ENCODE measurements around the gene ADGRG3.
"Not testable (repeated sequence)": the region's sequence is repeated elsewhere in the genome, so short reads cannot be mapped to it uniquely, and the experiment has no call there.

Gene ADGRG3

GRCh38 chr16:57668630-57669475, 747 bp downstream of the ADGRG3 start:
- ATAC-seq (ENCODE audit: low read depth) (no peak), DNase-seq (ENCODE audit: low spot score) (no peak)
- TF ChIP-seq, protein P1, sequence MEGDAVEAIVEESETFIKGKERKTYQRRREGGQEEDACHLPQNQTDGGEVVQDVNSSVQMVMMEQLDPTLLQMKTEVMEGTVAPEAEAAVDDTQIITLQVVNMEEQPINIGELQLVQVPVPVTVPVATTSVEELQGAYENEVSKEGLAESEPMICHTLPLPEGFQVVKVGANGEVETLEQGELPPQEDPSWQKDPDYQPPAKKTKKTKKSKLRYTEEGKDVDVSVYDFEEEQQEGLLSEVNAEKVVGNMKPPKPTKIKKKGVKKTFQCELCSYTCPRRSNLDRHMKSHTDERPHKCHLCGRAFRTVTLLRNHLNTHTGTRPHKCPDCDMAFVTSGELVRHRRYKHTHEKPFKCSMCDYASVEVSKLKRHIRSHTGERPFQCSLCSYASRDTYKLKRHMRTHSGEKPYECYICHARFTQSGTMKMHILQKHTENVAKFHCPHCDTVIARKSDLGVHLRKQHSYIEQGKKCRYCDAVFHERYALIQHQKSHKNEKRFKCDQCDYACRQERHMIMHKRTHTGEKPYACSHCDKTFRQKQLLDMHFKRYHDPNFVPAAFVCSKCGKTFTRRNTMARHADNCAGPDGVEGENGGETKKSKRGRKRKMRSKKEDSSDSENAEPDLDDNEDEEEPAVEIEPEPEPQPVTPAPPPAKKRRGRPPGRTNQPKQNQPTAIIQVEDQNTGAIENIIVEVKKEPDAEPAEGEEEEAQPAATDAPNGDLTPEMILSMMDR (IDR thresholded peaks at IDR 0.05; ENCODE audit: poor library complexity, severe bottlenecking), result no peak
- no peaks in the 10 kb centered on the region for H3K27me3 ChIP-seq (ENCODE audit: insufficient read depth, poor library complexity, severe bottlenecking)
- peaks cover 7% of the 10 kb centered on the region for H3K4me1 ChIP-seq (ENCODE audit: insufficient read depth, poor library complexity, severe bottlenecking)
- H3K9me3 ChIP-seq (ENCODE audit: severe bottlenecking), result no peaks in the 10 kb centered on the region
- H3K27ac ChIP-seq (ENCODE audit: poor library complexity, severe bottlenecking), result no peak overlapping the region
- no peak overlapping the region for H3K4me3 ChIP-seq (ENCODE audit: severe bottlenecking)
- H3K36me3 ChIP-seq (ENCODE audit: low read depth), result peaks cover 11% of the 10 kb centered on the region

DNA sequence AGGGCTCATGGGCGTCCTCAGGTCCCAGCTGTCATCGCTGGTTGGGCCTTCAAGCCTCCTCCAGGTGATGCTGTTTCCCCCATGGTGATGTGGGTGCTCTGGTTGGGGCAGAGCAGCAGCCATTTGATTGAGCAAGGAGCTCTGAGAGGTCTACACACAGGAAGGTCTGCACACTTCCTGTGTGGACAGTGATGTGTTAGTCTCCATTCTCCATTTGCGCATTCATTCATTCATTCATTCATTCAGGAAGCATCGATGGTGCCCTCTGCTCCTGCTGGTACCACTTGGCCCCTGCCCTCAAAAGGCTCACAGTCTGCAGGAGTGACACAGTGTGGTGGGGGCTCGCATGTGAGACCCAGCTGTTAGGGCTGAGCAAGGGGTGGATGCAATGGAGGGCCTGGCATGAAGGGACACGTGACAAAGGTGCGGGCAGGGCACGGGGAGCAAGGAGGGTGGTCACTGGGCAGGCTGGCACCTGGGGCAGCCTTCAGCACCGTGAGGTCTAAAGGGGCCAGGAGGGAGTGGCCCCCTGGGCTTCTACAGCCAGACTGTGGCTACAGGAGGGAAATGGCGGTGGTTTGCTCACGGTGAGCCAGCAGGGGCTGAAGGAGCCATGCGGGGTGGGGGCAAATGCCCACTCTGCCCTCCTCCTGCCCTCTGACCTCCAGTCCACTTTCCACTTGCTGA, 1.5 kb downstream of the ADGRG3 start:
- H3K4me3 ChIP-seq (ENCODE audit: severe bottlenecking), result no peak overlapping the region
- TF ChIP-seq, protein P1 (IDR thresholded peaks at IDR 0.05; ENCODE audit: poor library complexity, severe bottlenecking), result no peak
- DNase-seq (ENCODE audit: low spot score), result no peak
- ATAC-seq (ENCODE audit: low read depth), result no peak
- H3K9me3 ChIP-seq (ENCODE audit: severe bottlenecking), result no peaks in the 10 kb centered on the region
- no peak overlapping the region for H3K27ac ChIP-seq (ENCODE audit: poor library complexity, severe bottlenecking)
- peaks cover 7% of the 10 kb centered on the region for H3K4me1 ChIP-seq (ENCODE audit: insufficient read depth, poor library complexity, severe bottlenecking)
- H3K27me3 ChIP-seq (ENCODE audit: insufficient read depth, poor library complexity, severe bottlenecking), result no peaks in the 10 kb centered on the region
- H3K36me3 ChIP-seq (ENCODE audit: low read depth), result peaks cover 5% of the 10 kb centered on the region

DNA sequence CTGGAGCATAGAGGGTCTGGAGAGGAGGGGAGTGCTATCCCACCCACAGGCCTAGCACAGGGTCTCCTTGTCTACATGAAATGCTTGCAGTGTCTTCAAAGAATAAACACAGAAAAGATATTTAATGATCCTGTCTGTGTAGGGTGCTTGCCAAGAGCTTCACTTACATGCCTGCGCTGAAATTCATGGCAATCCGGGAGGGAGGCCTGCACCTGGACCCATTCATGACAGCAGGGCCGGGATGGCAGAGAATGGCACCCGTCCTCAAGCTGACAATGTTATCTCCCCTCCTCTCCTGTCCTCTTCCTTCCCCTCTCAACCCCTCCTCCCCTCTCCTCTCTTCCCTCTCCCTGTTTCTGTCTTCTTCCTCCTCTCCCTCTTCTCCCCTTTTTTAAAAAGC, 2.1 kb downstream of the ADGRG3 start:
- no peaks in the 10 kb centered on the region for H3K36me3 ChIP-seq (ENCODE audit: low read depth)
- no peak overlapping the region for H3K27ac ChIP-seq (ENCODE audit: poor library complexity, severe bottlenecking)
- no peaks in the 10 kb centered on the region for H3K27me3 ChIP-seq (ENCODE audit: insufficient read depth, poor library complexity, severe bottlenecking)
- H3K4me1 ChIP-seq (ENCODE audit: insufficient read depth, poor library complexity, severe bottlenecking), result peaks cover 7% of the 10 kb centered on the region
- TF ChIP-seq, protein P1 (IDR thresholded peaks at IDR 0.05; ENCODE audit: poor library complexity, severe bottlenecking), result no peak
- ATAC-seq (ENCODE audit: low read depth) (no peak), DNase-seq (ENCODE audit: low spot score) (no peak)
- H3K9me3 ChIP-seq (ENCODE audit: severe bottlenecking), result no peaks in the 10 kb centered on the region
- no peak overlapping the region for H3K4me3 ChIP-seq (ENCODE audit: severe bottlenecking)

DNA sequence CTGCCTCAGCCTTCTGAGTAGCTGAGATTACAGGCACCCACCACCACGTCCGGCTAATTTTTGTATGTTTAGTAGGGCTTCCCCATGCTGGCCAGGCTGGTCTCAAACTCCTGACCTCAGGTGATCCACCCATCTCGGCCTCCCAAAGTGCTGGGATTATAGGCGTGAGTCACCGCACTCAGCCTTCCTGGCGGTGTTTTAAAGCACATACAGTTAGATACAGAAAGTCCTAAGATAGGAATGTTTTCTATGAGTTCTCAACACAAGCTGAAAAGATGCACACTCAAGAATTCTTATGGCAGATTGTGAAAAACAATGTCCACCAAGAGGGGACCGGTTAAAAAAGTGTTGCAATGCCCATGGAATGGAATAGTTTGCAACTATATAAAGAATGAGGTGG, 3.3 kb downstream of the ADGRG3 start:
- DNase-seq (ENCODE audit: low spot score); H3K27ac ChIP-seq (ENCODE audit: poor library complexity, severe bottlenecking); ATAC-seq (ENCODE audit: low read depth); H3K27me3 ChIP-seq (ENCODE audit: insufficient read depth, poor library complexity, severe bottlenecking); H3K4me3 ChIP-seq (ENCODE audit: severe bottlenecking); H3K36me3 ChIP-seq (ENCODE audit: low read depth); H3K9me3 ChIP-seq (ENCODE audit: severe bottlenecking); H3K4me1 ChIP-seq (ENCODE audit: insufficient read depth, poor library complexity, severe bottlenecking): not testable (repeated sequence)

DNA sequence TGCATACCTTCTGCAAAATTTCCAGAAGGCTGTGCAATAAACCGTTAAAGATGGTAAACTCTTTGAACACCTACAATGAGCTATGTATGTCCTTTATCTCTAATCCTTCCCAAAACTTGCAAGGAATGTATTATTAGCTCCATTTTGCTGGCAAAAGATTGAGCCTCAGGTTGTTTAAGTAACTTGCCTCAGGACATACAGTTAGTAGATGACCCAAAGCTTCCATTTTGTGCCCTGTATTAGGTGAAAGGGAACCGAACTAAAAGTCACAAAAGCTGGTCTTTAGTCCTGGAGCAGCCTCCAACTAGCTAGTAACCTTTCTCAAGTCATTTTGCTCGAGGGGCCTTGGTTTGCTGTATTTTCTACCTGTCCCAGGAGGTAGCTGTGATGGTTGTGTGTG, 4.3 kb downstream of the ADGRG3 start:
- no peak overlapping the region for H3K27ac ChIP-seq (ENCODE audit: poor library complexity, severe bottlenecking)
- no peak overlapping the region for H3K4me3 ChIP-seq (ENCODE audit: severe bottlenecking)
- TF ChIP-seq, protein P1 (IDR thresholded peaks at IDR 0.05; ENCODE audit: poor library complexity, severe bottlenecking), result no peak
- H3K36me3 ChIP-seq (ENCODE audit: low read depth), result no peaks in the 10 kb centered on the region
- H3K27me3 ChIP-seq (ENCODE audit: insufficient read depth, poor library complexity, severe bottlenecking), result no peaks in the 10 kb centered on the region
- DNase-seq (ENCODE audit: low spot score) (no peak), ATAC-seq (ENCODE audit: low read depth) (no peak)
- peaks cover 6% of the 10 kb centered on the region for H3K4me1 ChIP-seq (ENCODE audit: insufficient read depth, poor library complexity, severe bottlenecking)
- H3K9me3 ChIP-seq (ENCODE audit: severe bottlenecking), result no peaks in the 10 kb centered on the region
